GM21786 (cell line): ENCODE data around the gene SH3GL2.
"Not testable (repeated sequence)": the region's sequence is repeated elsewhere in the genome, so short reads cannot be mapped to it uniquely, and the experiment has no call there.

Experiments used
- ATAC-seq: cut with Tn5 transposase; IDR thresholded peaks from one replicate; pipeline ENCODE4 v1.9.1; 2021; ENCODE audit not compliant: unreplicated experiment

Gene SH3GL2

DNA sequence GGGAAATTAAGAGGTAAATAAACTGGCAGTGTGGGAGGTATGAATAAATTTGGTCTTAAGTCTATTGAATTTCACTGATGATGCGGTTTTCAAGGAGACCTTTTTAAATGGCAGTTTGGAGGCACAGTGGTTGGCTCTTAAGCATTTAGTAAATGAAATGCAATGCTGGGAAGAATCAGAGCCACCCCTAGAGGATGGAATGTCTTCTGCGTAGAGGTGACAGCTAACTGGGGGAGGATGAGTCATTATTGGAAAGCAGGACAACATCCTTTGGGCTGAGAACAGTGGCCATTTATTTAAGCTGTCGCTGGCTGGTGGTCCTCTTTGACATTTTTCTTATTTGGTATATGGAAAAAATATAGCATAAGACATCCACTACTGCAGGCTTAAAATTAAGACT lies 163.2 kb downstream of the SH3GL2 start:
- no peak for ATAC-seq

DNA sequence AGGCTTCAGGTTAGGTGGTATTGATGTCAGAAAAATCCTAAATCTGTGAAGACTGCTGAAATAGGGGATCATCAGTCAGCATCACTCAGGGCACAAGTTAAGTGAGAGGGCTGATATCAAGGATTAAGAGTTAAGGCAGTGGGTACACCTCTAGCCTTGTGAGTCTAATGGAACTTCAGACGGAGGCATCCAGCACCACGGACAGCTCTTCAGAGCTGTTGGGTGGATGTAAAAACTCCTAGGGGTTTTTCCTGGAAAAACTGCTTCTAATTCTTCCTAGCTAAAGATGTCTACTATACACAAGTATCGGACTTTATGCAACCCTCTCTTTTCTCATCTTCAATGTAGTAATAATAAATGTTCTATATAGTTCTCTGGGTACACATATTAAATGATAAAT lies 165.9 kb downstream of the SH3GL2 start:
- no peak for ATAC-seq

DNA sequence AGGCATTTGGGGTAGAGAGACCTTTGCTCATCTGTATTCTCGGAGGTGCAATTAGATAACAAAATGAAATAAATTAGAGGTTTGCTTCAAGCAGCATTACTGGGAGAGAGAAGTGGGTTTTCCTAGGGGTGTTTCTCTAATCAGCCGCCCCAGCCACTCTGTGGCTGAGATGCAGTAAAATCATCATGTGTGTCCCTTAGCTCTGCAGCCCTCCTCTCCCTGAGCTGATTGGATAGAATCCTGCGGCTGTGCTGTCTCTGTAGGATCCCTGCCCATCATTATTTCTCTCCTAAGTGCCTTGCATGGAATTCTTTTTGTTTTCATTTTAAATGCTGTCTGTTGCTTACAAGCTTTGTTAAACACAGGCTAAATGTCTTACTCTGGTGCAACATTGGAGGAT lies 171.4 kb downstream of the SH3GL2 start:
- ATAC-seq, result no peak

DNA sequence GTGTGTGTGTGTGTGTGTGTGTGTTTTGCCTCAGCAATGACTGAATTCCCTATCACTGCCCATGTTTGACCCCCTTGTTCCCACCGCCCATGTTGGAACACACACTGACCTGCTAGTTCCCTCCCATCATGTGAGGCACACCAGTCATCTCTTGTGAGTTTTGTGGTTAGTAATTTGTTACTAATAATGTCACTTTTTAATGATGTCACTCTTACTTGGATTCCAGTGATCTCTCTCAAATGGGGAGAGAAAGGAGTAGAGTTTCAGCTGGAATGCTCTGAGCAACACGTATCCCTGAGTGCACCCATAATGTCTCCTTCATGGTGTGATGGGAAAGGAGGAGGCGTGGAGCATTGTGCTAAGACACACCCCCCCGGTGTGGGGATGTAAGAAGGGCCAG lies 172.6 kb downstream of the SH3GL2 start:
- no peak for ATAC-seq

DNA sequence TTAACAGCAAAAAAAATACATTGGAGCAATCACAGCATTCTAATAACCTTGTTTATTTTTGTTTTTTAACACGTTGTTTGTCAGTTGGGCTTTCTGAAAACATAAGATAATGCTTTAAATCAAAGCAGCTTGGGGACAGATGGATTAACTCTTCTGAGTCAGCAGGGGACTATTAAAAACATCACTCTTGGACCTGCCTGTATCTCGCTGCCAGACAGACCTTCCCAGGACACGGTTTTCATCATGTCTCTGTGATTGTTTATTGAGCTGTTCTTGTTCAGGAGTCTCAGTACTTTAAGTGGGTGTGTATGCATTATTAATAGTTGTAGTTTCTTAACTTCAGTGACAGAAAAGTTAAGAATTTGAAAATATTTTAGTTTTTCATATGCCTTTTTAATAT lies 173.2 kb downstream of the SH3GL2 start:
- ATAC-seq, result no peak

DNA sequence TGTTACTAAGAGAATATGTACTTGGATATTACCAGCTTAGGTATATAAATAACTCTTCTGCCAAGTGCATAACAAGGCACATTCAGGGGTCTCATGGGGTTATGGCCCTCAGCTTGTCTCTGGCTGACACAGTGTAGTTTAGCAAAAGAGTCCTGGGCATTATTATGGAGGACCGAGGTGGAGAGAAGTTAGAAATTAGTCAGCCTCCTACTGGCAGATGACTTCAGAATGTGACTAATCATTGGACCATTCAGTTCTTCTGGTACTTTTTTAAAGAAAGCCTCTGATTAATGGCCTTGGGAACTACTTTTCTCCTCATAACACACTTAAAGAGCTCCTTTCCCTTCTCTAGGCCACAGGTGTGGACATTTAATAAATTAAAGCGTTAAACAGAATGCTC lies 178.9 kb downstream of the SH3GL2 start:
- no peak for ATAC-seq

DNA sequence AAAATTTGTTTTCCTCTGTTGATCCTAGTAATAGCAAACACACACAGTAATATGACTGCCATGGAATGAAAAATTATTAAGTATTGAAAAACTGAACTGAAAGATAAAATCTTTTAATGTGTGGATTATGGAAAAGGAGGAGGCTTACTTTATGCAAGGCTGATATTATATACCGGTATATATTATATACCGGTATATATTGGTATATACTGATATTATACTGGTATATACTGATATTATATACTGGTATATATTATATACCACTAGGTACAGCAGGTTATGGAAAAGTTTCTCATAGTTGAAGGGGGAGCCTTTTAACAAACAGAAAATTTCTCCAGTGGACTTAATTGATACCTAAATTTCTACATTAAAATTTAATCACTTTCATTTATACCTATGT lies 181.4 kb downstream of the SH3GL2 start:
- no peak for ATAC-seq

DNA sequence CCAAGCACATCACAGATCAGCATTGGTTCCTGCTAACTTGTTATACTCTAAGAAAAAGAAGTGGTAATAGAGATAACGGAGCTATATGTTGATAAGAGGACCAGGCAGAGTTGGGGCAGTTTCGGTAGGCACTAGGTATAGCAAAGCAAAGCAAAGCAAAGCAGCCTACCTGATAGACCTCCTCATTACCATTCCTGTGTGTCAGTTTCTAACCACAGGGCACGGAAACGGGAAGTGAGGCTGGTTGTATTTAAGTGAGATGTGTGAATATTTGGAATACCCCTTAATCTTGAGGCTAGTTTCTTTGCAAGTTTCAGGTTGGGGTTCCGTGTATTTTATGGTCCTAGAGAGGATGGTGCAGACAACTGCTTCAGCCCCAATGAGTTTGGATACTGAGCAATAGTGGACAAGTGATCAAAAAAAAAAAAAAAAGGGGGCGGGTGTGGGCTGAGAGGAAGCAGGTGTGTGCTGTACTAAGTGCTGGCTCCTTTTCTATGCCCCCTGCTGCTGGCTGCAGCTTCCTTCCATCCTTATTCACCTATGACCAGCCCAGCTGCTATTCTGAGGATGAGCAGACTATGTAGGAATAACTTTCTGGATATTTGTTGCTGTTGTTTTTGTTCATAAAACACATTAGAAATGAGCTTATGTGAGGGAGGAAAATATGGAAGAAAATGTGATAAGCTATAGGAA lies 183.3 kb downstream of the SH3GL2 start:
- ATAC-seq, result no peak

DNA sequence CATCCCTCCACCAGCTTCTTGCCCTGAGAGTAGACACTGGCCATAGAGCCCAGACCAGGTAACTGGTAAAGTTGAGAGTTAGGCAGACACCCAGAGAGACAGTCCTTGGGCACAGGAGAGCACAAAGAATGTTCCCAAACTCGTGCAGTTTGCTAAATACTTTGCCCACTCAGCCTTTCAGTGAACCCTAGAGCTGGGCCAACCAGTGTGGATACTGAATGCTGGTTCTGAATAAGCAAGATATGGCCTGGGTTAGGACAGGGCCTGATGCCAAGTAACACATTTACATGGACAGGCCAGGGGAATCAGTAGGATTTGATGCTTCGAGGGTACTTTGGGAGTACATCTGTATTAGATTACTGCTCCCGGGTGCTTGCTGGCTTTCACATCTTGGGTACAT lies 185.4 kb downstream of the SH3GL2 start:
- no peak for ATAC-seq

DNA sequence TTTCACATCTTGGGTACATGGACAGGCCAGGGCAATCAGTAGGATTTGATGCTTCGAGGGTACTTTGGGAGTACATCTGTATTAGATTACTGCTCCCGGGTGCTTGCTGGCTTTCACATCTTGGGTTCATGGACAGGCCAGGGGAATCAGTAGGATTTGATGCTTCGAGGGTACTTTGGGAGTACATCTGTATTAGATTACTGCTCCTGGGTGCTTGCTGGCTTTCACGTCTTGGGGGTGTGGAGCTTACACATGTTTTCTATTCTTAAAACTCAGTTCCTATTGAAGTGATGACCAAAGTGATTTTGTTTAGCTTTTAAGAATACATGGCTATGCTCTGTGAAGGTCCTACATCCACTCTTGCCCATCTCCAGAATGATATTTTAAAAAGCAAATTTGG lies 186.3 kb downstream of the SH3GL2 start:
- ATAC-seq, result not testable (repeated sequence)

DNA sequence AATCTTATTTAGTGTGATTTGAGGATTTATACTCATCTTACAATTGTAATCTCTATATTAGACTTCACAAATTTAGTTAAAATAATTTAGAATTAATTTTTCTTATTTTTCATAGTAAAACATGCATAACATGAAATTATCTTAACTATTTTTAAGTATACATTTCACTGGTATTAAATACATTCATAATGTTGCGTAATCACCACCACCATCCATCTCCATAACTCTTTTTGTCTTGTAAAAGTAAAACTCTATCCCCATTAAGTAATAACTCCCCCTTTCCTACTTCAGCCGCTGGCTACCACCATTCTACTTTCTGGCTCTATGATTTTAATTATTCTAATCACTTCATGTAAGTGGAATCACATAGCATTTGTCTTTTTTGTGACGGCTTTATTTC lies 193.4 kb downstream of the SH3GL2 start:
- no peak for ATAC-seq

DNA sequence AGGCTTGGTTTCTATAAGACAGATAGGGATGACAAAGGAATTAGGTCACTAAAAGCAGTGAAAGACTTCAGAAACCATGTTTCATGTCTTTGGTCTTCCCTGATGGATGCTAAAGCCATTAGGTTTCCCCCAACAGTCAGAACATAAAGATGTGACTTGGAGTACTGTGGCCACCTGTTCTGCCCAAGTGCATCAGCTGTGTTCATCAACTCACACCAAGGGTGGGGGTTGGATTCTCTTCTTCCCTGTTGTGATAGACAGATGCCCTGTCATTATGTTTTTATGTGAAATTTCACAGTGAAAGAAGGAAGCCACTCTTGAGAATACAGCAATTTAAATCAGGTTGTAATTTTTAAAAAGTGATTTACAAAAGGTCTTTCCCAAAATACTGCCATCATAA lies 196.8 kb downstream of the SH3GL2 start:
- no peak for ATAC-seq

DNA sequence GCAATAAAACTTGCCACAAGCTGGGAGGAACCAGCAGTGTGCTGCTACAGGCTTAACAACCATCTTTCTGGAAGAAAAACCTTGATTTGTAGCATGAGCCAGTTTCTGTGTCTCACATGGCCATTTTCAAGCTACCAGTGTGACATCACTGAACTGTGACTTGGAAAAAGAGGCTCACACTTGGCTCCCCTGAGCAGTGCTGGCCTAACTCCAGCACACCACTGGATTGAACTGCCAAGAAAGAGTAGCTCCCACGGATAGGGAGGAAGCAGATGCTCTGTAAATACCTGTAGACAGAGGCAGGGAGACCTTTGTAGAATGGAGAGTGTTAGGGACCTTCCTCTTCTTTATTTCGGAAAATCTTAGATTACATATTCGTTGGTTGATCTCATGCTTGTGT lies 197.9 kb downstream of the SH3GL2 start:
- no peak for ATAC-seq

DNA sequence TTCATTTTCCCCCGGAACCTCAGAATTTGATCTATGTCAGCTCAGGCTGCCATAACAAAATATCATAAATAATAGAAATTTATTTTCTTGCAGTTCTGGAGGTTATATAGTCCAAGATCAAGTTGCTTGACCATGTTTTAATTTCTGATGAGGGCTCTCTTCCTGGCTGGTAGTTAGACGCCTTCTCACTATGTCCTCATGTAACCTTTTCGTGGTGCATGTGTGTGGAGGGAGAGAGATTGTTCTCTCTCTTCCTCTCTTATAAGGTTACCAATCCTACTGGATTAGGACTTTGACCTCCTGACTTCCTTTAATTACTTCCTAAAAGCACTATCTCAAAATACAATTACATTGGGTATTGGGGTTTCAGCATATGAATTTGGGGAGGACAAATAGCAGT lies 198.6 kb downstream of the SH3GL2 start:
- no peak for ATAC-seq

DNA sequence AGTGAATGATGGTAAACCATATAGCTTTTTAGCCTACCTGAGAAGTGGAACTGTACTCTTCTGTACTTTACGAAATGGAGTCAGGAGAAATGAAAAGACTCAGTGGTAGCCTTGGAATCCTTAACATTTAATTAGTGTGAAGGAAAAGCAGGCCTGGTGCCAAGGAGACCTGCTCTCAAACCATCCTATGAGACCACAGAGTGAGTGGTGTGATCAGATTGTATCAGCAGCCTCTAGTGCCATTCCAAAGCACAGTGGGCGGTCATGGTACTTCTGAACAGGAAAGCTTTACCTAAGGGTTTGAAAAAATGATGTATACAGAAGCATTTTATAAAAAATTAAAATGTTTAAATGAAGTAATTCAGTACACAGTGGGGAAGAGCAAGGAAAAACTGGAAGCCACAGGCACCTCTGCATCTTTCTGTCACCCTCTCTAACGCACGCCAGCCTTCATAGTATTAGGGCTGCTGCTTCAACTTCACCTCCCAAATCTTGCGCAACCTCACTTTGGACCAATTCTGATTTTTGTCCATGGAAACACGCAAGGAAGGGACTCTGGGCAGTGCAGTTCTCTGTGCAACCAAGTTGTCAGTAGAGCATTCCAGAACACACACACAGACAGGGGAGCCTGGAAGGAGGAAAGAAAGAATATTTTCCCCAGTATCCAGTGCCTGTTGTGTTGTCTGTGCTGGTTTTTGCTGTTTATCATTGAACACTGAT lies 203.7 kb downstream of the SH3GL2 start:
- no peak for ATAC-seq

DNA sequence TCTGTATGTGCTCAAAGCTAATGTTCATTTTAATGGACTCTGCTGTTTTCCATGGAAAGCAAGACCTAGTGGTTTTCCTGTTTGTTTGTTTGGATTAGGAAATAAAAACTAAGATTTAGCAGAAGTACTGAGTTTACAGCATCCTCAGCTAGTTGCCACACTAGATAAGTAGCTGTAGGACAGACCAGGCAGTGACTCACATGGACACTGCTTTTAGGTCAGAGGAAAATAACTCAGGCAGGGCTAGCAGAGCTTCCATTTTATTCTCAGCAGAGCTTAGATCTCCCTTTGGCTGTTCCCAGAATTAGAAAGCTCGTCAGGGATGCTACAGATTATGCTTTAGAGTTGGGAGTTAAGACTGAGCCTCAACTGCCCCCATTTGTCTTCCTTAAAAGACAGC lies 204.4 kb downstream of the SH3GL2 start:
- ATAC-seq, result no peak

DNA sequence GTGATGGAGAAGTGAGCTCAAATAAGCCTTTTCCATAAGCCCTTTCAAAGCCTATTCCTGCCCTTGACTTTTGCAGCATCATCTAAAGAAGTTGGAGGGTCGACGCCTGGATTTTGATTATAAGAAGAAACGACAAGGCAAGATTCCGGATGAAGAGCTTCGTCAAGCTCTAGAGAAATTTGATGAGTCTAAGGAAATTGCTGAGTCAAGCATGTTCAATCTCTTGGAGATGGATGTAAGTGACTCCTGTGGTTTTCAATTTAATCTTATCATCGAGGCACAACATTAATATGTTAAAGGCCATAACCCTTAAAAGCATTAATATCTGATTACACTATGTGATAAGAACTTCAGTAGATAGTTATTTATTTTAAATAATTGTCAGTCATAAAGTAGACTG lies 210.4 kb downstream of the SH3GL2 start:
- ATAC-seq, result no peak

DNA sequence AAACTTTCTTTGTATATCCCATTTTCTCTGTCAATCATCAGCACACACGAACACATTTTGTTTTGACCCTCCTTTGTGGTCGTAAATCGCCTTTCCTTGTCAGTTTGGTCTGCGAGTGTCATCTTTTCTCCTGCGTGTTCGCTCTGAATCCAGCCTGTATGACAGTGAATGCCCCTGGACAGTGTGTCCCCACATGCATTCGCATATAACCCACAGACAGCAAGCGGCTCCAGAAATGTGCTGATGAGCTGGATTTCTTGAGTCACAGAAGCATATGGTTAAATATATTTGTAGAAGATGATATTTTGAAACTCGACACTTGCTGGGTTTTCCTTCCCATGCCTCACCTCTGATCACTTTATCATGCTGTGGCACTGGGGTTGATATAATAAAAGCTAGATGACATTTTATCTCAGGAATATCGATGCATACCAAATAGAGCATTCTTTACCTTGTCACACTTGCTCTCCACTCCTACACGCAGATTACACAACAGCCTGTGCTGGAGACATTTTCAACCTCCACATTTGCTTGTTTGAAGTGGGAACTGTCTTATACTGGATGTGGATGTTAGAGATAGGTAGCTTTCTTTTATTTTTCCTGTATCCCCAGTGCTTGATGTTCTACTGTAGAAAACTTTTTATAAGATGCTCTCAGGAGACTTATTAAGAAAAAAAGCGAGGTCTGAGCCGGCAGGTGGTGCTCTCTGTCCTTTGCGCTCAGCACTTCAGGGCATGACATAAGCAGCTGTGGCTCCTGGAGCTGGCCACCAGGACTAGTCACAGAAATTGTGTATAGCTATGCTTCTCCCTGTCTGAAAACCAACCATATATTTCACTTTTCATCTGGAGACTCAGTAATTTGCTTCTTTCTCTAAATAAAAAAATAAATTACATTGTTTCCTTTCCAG lies 215.1 kb downstream of the SH3GL2 start:
- no peak for ATAC-seq

DNA sequence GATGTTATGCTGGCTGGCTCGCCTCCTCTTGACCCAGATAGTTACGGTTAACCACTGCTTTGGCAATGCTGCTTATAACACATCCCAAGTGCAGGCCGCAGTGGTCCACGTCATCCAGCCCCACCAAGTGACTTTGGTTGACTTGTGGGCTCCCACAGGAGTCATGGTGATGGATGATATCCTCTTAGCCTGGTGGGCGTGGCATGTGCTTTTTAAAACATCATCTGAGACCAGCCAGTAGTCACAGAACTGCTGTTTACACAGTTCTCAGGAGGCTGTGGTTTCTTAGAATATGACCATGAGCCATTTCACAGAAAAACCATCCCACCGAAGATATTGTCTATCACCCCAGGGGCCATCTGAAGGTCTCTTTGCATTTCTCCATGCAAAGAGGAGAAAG lies 216.9 kb downstream of the SH3GL2 start:
- no peak for ATAC-seq

DNA sequence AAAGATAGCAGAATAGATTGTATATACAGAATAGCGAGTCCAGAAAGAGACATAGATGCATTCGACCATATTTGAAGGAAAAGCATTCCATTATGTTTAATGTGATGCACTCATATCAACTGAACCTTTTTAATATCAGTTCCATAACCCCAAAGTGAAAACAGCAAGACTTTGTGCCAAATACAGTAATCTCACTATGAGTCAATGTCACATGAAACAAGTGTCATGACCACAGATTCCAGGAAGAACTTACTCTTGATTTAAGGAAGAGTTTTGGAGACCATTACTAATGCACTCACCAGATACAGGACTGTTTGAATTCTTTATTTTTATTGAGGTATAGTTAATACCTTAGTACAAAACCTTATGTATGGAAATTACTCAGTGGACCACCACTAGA lies 220.5 kb downstream of the SH3GL2 start:
- ATAC-seq, result no peak

DNA sequence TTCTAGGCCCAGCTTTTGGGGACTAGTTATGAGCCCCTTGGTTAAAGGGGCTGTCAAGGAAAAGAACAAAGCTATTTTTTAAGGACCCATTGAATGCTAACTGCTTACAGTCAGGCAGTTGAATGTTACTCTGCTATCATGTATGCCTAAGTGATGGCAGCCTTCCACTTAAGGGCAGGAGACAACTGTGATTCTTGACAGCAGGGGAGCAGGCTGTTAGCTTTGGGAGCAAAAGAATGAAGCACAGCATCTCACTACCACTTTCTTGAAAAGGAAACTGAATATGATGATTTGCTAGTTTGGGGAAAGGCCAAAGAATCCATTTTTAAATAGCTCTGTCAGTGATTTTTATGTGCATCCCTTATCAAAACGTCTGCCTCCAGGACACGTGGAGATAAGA lies 221.6 kb downstream of the SH3GL2 start:
- ATAC-seq, result no peak
